Stimulated activated CD8-positive, alpha-beta memory T cell treated with anti-CD3 and anti-CD28 coated beads, Interleukin-2, amount 100 ng/mL, for 48 hours (primary cell): ENCODE data around the gene GJA3.
"Not testable (repeated sequence)": the region's sequence is repeated elsewhere in the genome, so short reads cannot be mapped to it uniquely, and the experiment has no call there.

Experiments used
- DNase-seq, 2 donors: peaks; one replicate each; pipeline ENCODE4 v3.0.0-alpha.2; 2020; ENCODE audit warnings: low read depth in 2 of 2

Gene GJA3

DNA sequence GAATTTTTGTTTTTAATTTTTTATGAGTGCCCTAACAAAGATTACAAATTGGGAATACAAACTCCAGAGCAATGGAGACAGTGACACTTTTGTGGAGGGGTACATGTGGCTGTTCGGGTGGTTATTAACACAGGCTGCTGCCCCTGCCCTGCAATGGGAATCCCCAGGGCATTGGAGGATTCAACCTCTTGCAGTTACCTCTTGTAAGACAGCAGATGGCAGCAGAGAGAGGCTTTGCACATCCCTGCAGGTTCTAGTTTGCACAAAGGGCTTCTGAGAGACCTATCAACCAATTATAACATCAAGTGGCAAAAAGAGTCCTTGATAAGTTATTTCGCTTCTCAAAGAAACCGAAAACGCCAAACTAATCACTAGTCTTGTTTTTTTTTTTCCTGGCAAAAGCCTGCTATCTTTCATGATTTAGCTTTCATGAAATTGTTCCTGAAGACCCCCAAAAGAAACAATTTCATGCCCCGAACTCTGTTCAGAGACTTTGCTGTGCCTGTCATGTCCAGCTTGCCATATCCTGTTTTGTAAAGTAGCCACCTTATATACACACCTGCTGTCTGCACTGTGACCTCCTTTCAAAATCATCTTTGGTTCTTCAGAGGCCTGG is 21.5 kb upstream of the GJA3 start:
- DNase-seq: no peak

DNA sequence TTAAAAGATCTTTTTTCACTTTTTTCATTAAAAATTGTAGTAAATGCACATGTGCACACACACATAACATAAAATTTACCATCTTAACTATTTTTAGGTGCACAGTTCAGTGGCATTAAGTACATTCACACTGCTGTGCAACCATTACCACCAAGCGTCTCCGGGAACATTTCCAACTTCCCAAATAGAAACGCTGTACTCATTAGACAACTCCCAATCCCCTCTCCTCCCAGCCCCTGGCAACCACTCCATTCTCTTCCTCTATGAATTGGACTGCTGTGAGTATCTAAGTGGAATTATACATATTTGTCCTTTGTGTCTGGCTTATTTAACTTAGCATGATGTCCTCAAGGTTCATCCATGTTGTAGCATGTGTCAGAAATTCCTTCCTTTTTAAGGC is 20.3 kb upstream of the GJA3 start:
- no peak for DNase-seq

DNA sequence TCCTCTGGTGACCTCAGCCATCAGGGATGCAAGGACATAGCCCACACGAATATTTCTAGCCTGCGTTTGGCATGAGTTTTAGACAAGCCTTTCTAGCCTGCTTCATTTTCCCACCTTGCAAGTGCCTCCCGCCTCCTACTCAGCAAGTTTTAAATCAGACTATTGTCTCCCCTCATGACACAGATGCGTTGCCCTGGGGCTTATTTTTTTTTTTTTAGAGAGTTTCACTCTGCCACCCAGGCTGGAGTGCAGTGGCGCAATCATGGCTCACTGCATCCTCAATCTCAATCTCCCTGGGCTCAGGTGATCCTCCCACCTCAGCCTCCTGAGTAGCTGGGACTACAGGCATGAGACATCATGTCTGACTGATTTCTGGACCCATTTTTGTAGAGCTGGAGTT is 17.3 kb upstream of the GJA3 start:
- DNase-seq: no peak

DNA sequence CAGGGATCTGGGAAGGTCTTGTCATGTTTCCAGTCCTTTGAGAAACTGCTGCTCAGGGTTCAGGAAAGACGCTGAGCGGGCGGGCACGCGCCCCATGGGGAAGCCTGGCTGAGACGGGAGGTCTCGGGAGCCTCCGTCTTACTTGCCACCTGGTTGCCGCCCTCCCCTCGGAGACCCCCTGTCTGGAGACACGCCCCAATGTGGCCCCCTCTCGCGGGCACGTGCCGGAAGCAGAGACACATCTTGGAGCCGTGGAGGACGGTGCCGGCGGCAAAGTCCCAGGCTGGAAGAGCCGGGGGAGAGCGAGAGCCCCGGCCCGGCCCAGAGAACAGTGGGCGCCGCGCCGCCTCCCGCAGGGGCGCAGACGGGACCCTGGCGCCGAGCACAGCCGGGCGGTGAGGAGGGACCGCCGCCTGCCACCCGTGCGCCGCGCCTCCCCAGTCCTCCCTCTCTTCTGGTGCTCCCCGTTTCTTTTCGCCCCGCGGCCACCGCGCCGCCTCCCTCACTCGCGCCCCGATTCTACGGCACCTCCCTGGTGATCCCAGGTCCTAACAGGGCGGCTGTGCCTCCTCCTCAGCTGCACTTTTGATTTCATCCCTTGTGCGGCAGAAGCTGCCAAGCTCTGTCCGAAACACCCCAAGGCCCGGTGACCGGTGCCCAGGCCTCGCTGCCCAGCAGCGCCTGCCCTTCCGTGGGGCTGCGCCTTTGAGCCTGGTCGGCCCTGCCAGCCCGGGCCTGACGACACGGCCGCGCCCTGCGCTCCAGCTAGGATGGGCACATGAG is 16.4 kb upstream of the GJA3 start:
- no peak for DNase-seq

DNA sequence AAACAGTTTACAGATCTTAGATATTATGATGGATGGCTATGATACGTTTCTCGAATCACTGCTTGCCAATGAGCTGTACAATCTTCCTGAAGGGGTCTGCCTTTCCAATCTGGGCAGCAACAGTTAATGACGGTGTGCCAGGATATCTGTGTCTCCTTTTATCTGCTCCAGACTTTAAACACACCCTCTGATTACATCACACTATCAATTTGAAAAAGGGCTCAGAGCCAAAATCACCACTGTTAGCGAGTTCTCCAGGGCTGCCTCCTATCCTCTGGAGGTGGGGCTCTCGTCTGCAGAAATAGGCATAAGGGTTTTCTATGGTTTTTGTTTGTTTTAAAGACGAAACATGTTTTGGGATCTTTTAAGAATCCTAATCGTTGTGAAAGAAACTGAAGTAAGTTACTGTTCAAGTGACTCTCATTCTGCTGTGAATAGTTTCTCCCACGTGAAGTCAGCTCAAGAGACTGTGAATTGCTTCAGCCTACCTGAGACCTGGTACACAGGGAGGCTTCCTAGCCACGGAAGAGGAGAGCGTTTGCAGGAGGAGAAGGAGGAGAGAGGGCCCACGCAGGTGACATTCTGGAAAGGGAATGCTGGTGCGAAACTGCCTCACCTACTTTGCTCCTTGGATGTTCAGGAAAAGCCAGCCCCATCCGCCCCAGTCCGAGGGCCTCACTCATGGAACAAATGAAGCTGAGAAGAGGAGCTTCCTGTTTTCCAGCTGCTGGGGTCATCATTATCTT is 15.2 kb upstream of the GJA3 start:
- no peak for DNase-seq

DNA sequence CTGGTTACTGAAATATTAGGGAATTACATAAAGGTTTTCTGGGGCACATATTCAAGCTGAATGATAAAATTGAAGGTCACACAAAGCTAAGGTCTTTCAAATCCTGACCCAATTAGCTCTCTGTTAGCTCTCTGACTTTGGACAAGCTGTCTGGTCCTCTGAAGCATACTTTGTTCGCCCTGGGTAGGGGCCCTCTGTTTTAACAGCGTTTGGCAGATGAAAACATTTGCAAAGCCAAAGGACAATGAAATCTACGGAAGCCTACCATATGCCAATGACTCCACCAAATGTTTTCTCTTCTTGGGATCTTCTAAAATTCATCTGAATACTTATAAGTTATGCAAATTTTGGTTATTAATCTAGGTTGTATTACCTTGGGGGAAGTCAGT is 14.5 kb upstream of the GJA3 start:
- DNase-seq: no peak

DNA sequence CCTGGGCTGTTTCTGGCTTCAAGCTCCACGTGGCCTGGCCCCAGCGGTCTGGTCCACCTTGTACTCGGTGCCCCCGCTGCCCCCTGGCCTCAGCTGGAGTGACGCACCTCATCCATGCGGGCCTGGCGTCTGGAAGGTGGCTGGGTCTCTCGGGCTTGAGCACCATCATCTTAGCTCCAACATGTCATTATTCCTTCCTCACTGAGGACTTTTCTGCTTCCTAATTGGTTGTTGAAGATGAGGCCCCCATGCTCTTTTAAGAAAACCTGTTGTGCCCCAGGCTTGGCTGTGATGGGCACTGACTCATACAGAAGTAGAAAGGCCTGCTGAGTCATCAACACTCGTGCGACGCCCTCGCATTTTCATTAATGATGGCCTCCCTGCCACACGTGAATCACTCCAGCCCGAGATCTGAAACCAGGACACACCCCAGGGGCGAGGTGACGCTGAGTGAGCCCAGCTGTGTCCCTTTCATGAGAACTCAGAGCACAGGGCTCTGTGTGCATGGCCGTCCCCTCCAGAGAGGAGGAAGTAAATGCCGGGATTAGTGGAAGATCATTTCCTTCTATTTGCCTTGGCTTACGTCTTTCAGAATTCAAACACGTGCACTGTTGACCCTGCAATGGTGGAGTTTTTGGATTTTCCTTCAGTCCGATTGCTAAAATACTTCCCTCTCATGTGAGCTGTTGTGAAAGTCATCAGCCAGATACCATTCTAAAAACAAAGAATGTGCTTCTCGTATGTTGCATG is 14.0 kb upstream of the GJA3 start:
- DNase-seq: peak; percentile 53 to 56

DNA sequence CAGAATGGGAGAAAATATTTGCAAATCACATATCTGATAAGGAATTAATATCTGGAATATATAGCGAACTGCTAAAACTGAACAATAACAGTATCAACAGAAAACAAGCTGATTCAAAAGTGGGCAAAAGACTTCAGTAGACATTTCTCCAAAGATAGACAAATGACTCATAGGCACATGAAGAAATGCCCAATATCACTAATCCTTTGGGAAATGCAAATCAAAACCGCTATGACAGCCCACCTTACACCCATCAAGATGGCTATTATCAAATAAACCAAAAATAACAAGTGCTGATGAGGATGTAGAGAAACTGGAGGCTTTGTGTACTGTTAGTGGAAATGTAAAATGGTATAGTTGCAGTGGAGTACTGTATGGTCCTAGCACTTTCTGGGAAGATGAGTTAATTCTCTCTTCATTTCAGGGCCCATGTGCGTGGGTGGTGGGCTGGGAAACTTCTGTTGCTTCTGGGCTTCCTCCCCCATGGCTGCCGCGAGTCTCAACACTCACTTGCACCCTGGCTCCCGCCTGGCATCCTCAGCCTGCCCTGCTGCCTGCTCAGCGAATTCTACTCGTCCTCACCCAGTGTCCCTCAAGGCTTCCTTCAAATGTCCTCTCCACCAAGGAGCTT is 12.4 kb upstream of the GJA3 start:
- no peak for DNase-seq

DNA sequence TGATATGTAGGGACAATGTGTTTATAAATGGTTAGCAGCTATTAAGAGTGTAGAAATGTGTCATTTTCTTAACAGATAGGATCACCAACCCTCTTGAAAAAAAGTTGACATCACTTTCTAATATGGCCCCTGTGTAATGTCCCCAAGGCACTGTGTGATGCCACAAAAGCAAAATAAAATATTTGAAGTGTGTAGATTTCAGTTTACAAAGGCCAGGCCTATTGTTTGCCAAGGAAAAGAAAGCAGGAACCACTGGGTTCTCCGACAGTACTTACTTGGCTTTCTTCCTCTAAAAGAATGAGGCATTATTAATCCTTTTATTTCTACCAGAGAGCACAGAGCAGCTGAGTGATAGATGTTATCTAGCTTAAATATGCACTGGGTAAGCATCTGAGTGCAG is 10.5 kb upstream of the GJA3 start:
- no peak for DNase-seq

DNA sequence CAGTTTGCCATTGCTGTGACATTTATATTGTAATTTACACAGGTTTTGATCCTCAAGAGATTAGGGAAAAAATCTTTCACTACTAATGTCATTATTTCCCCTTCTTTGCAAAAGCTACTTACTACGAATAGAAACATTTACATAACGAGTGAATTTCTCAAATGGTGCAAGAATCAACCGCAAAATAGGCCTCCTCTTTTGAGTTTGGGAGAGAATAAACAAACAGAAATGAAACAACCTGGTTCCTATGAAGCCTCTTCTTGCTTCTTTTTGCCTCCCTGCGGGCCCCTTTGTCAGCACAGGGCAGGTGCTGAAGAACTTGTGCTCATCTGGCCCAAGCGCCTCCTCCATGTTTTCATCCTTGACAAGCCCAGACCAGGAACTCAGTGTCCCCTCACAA is 10.1 kb upstream of the GJA3 start:
- DNase-seq: no peak

DNA sequence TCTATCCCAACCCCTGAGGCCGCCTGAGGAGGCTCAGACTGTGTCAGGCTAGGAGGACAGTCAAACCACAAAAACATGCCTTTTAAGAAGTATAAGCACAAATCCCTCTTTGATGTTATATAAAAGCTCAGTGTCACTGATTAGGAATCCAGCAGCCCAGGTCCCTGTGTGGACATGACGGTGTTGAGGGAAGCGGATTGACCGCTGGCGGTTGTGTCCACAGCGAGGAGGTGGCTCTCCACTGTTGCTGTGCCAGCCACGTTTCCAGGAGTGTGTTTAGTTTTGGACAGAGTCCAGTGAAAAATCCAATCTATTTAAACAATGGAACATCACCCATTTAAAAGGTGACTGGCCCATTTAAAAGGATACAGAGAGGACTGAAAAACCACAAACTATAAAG is 7.5 kb upstream of the GJA3 start:
- DNase-seq: no peak

DNA sequence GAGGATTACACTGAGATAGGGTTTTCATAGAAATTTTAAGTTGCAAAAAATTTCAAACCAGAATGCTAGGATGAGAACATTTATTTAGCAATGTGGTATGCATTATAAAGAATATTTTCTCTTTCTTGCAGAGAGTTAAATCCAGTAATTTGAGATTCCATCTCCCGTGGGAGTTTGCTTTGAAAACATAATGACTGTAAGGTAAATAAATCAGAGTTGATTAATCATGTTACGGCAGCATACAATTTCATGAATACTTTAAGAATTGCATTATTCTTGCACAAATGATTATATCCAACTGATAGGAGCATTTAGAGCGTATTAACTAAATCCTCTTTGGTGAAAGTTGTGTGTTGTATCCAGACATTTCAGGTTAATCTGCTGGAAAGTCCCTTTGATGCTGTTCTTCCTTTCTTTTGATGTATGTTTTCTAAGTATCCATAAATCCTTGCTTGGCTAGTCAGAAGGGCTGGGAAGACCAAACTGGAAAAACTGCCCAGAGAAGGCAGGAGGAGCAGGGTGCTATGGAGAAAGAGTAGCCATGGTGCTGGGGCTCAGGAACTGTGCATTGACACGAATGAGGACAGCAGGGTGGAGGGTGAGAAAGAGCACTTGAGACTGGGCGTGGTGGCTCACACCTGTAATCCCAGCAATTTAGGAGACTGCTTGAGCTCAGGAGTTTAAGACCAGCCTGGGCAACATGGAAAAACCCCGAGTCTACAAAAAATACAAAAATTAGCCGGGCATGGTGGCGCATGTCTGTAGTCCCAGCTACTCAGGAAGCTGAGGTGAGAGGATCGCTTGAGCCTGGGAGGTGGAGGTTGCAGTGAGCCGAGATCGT is 4.8 kb upstream of the GJA3 start:
- DNase-seq: no peak

DNA sequence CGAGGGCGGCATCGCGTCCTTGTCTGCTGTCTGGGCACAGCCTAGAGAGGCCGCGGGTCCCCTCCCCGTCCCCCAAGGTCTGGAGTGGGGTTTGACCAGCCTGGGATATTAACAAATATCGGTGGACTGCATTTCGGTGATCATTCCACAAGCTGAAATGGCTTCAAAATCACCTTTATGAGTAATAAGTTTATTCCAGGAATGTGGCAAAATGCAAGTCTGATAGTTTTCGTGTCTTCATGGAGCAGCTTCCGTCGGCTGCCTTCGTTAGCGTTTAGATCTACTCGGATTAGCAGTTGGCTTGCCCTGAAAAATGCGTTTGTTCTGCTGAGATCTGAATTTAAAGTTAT is 1.1 kb upstream of the GJA3 start:
- no peak for DNase-seq

DNA sequence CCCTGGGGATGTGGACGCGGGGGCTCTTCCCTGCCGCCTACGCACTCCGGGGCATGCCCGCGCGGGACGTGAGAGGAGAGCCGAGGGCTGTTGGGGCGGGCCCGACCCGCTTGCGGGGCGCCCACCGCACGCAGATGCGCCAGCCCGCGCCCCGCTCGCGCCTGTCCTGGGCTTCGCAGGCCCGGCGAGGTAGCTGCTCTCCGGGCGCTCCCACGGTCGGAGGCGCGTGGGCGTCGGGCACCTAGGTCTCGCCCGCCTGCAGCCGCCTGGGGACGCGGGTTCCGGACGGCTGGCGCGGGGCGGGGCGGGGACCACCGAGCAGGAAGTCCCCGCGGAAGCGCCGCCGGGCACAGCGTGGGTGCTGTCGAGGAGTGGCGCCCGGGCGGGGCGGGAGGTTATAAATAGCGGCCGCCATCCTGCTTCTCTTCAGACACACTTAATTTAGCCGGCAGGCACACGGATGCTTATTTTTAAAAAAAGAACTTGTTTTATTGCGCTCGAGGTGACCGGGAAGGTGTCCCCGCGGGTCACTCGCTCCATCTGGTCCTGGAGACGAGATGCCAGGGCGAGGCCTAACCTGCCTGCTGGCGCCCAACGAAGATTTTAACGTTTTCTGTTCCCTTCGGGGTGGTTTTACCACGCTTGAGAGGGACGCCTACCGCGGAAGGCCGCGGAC is 561 bp upstream of the GJA3 start:
- DNase-seq: peak; percentile 44 to 48

DNA sequence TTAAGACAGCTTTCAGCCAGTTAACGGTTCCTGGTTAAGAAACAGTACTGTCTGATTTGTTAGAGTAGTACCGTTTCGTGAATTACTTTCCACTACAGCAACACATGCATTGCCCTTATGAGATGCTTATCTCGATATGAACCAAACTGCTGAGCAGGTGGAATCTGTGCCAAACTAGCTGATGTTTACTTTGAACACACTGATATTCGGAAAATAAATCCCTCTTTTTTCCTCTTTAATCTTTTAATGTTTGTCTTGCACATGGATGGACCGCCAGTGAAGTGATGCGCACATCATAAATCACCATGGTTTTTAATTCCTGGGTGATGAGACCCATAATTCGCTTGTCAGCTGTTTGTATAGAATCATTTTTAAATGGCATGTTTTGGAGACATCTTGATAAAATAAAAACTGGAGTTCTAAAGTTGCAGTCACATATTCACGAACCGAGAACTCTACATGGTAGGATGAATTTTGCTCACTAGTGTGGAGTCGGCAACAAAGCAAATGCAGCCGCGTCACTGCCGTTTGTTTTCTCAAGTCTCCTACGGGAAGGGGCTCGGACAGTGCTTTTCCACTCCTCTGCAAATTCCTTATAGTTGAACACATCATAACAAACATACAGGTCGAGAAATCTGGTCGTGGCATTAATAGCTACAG is 1.1 kb downstream of the GJA3 start:
- DNase-seq: no peak

DNA sequence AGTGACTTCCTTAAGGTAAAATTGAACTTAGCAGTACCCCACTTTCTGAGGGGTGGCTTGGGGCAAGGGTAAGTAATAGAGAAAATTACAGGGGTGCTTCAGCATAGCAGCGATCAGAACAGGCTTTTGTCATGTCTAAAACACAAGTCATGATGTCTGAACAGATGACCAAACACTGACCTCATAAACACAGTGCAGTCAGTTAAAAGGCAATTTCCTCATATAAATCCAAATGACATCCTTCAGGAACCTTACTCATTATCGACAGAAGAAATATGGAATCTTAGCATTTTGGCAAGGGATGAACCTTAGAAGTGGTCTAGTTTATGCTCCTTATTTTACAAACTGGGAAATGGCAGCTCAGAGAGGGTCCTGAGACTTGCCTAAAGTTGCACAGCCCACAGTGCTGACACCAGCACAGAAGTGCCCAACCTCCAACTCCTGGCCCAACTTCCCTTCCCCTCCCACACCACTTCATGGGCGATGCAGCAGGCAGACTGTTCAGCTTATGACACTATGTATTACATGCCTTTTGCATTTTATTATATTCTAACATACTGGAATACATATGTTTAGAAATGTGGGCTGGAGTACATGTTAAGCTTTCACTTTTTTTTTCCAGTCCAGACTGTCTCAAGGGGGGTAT is 3.6 kb downstream of the GJA3 start:
- DNase-seq: no peak

DNA sequence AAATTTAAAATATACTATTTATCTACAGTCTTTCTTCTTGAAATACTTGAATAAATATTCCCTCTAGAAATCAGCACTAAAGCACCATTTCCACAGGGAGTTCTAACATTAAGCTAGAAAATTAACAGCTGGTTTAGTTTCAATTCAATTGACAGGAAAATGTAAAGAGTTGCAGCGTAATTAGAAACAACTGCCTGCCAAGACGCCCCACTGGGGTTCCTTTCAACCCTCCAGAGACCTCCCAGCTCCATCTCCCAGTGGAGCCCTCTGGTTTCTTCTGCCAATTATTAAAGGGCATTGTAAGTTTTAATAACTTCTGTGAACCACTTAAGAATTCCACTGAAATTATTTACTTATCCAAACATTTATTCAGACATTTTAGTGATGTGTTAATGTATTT is 4.2 kb downstream of the GJA3 start:
- no peak for DNase-seq

DNA sequence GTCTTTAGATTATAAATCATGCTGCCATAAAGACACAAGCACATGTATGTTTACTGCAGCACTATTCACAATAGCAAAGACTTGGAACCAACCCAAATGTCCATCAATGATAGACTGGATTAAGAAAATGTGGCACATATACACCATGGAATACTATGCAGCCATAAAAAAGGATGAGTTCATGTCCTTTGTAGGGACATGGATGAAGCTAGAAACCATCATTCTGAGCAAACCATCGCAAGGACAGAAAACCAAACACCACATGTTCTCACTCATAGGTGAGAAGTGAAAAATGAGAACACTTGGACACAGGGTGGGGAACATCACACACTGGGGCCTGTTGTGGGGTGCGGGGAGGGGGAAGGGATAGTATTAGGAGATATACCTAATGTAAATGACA is 7.6 kb downstream of the GJA3 start:
- DNase-seq: not testable (repeated sequence)

DNA sequence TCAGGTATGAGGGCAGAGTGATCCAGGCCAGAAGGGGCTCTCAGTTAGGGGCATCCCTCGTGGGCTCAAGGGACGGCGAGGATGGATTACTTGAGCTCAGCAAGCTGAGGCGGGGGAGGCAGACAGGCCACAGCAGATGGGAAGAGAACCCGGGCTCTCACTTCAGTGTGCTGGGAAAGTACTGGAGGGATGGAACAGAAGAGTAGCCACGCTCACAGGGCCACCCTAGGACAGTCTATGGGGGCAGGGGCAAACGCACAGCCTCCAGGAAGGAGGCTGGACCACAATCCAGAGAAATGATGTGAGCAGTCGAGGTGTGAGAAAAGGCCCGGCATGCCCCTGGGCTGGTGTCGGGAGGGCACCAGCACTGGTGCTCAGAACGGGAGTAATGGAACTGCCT is 9.2 kb downstream of the GJA3 start:
- DNase-seq: no peak
